Right lobe of liver (tissue), 4 donors: ENCODE measurements around the gene DDIT4.

Source experiments
- CTCF ChIP-seq, 4 donors: fragments of 200-600 bp in 3 of 4; fragments of 450-650 bp in 1 of 4; IDR thresholded peaks; one replicate each; pipeline versions ENCODE4 v1.5.1 to v1.8.0; 2016 to 2022; ENCODE audit warnings: antibody characterized with exemption in 4 of 4, mild to moderate bottlenecking in 2 of 4
- POLR2A ChIP-seq: fragments of 450-650 bp; IDR thresholded peaks from one replicate; pipeline ENCODE4 v1.6.1; 2017; ENCODE audit warnings: antibody characterized with exemption, mild to moderate bottlenecking
- donor health status: DM: no; HTN: no; CAD: no.
- donor health status: DM: no; HTN: no; CAD: no.
- donor health status: DM: no; HTN: yes; CAD: no.

GRCh38 chr10:72251635-72252034, 22.1 kb upstream of the DDIT4 start:
- TF ChIP-seq CTCF (IDR thresholded peaks at IDR 0.05) (no peak), POLR2A (no peak)
